SIG-M5 (cell line): ENCODE results near the gene UBA52.
"Not testable (repeated sequence)": the region's sequence is repeated elsewhere in the genome, so short reads cannot be mapped to it uniquely, and the experiment has no call there.

ENCODE experiments used
- DNase-seq: peaks from one replicate; lab custom pipeline; 2025; lab: John Stamatoyannopoulos, UW

Gene UBA52

DNA sequence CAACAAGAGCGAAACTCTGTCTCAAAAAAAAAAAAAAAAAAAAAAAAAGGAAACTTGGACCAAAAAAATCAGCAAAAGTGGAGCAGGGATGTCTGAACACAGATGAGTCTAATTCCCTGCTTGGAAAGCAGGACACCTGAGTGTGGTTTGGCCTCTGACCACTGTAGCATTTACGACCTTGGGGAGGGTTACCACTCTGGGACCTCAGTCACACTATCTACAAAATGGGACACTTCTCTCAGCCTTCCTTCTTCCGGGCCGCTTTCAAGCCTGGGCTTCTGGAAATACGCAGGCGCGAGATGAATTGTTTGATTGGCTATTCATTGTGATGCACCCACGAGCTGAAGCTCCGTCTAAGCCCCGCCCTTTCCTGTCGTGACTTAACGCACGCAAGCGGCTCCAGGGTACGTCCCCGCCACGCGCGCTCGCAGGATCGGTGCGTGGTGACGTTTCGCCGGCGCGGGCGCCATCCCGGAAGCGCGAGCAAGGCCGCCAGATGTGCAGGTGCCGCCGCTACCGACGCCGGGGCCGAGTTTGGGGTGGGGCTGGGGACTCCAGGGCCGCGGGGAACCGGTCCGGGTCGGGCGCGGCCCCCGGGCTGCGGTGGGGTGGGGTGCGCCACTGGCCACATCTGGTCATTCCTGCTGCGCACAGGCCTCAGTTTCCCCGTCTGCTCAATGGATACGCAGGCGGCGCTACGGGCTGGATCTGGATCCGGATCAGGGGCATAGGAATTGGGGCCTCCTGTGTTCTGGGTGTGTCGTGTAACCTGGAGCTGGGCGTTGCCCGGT is 14.1 kb upstream of the UBA52 start, which contains the start of gene KXD1:
Gene KXD1 (plus strand): TSS at position 460 of the 791 bp plus-strand sequence. CDS start 4,187 bp downstream, outside the sequence.
- peak; percentile 95 for DNase-seq

DNA sequence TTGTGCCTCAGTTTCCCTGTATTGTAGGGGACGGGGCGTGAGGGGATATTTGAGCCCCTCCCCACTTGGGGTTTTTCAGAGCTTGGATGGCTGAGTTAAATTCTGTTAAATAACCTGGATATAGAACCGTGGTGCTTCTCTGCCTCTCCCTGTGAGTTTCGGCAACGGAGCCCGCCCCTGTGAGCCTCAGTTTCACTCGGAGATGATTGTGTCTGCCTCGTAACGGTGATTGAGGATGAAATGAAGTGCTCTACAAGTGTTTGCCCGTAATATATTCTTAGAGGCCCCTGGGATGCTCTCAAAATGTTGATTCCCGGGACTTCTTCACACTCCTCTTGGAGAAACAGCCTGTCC is 13.5 kb upstream of the UBA52 start:
- no peak for DNase-seq

DNA sequence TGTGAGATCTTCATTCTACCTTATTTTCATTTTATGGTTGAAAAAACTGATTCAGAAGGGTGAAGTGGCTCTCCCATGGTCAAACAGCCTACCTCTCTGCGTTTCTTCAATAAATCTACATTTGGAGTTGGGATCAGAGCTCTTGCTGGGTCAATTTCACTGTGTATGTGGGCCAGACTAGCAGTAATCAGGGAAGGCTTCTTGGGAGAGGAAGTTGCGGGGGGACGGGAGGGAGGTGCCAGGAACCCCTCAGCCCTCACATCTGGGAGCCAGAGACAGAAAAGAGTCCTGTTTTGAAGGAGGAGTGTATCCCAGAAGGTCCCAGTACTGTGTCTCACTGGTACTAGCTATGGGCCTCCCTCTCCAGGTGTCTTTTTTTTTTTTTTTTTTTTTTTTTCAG is 13.1 kb upstream of the UBA52 start:
- DNase-seq = no peak

DNA sequence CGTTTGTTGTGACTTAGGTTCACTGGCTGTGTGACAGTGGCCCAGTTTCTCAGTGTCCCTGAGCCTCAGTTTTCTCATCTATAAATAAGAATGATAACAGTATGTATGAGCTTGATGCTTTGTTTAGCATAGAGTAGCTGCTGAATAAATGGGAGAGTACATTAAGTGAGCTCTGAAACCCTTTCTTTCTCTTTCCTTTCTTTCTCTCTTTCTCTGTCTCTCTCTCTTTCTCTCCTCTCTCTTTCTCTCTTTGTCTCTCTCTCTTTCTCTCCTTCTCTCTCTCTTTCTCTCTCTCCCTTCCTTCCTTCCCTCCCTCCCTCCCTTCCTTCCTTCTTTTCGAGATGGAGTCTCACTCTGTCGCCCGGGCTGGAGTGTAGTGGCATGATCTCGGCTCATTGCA is 12.0 kb upstream of the UBA52 start:
- DNase-seq = no peak

DNA sequence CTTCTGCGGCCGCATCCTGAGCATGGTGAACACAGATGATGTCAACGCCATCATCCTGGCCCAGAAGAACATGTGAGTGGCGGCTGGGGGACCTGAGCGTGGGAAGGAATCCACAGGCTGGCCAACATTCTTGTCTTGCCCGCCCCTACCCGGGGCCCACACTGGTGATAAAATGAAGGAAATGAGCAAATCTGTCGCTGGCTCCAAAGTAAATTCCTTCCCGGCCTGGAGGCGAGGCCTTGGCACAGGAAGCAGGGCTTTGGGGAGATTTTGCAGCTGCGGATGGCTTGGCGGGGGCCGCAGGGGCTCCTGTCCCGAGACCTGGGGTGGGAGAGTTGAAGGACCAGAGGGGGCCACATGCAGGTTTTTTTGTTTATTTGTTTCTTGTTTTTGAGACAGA is 9.6 kb upstream of the UBA52 start:
- no peak for DNase-seq

DNA sequence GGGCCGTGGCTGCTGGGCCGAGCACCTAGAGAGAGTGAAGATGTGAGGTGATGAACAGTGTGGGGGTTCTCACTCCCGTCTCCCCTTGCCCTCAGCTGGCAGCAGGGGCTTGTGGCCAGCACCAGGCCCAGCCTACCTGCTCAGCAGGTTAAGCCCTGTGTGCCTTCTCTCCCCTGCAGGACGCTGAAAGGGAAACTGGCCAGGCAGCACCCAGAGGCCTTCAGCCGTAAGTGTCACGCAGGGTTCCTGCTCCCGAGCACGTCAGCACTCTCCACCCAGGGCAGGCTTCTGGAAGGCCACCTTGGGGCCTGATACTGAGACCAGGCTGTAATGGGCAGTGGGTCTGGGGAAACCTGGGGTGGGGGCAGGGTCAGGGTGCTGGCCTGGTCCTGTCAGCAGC is 4.7 kb upstream of the UBA52 start:
- no peak for DNase-seq

DNA sequence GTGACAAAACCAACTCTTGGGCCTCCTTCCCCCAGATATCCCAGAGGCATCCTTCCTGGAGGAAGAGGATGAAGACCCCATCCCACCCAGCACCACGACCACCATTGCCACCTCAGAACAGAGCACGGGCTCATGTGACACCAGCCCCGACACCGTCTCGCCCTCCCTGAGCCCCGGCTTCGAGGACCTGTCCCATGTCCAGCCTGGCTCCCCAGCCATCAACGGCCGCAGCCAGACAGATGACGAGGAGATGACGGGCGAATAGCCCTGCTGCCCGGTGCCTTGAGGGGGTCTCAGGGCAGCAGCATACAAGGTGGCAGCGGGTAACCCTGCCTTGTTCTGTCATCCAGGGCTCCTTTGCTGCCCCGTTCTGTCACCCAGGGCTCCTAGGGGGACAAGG is 3.3 kb upstream of the UBA52 start:
- DNase-seq = no peak

DNA sequence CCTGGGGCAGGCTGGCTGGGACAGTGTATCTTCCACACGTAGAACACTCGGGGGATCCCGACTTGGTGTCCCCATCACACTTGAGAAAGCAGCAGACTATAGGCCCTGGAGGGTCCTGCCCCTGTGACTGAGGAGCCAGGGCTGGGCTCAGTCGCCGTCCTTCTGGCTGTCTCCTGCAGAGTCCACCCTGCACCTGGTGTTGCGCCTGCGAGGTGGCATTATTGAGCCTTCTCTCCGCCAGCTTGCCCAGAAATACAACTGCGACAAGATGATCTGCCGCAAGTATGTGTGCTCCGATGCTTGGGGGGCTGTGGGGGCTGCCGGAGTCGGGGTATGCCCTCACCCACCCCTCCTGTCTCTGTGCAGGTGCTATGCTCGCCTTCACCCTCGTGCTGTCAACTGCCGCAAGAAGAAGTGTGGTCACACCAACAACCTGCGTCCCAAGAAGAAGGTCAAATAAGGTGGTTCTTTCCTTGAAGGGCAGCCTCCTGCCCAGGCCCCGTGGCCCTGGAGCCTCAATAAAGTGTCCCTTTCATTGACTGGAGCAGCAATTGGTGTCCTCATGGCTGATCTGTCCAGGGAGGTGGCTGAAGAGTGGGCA is 3.1 kb downstream of the UBA52 start:
- DNase-seq = no peak

DNA sequence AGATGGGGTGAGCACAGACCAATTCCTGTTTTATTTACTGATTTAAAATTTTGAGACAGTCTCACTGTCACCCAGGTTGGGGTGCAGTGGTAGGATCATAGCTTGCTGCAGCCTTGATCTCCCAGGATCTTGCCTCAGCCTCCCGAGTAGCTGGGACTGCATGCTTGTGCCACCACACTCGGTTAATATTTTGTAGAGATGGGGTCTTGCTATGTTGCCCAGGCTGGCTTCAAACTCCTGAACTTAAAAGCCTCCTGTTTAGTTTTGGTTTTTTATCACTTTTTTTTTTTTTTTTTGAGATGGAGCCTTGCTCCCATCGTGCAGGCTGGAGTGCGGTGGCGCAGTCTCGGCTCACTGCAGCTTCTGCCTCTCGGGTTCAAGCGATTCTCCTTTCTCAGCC is 4.7 kb downstream of the UBA52 start:
- DNase-seq = no peak

DNA sequence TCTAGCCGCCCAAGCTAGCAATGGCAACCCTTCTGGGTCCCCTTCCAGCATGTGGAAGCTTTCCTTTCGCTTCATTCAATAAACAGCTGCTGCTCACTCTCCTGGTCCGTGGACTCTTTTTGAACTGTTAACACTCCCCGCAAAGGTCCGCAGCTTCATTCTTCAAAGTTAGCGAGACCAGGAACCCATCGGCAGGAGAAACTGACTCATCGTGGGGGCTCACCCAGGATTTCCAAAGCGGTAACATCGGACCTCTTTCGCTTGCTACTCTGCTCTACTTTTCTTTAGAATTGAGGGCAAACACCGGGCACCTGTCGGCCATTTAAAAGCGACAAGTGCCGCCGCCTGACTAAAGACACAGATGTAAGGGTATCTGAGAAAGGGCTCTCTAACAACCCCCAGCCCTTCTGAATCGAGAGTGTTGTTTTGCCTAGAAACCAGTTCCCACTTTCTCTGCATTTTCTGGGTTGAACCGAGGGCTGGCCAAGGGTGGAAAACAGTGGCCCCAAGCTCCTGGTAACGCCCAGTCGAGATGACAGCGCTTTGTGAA is 5.8 kb downstream of the UBA52 start:
- no peak for DNase-seq

DNA sequence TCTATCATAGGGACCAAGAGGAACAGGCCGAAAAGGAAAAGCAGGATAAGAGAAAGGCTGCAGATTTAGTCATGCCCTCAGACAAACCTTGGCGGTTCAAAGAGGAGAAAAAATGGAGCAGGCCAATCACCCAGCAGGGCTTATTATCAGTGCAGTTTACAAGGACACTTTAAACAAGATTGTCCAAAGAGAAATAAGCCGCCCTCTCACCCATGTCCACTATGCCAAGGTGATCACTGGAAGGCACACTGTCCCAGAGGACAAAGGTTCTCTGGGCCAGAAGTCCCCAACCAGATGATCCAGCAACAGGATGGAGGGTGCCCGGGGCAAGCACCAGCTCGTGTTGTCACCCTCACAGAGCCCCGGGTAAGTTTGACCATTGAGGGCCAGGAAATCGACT is 8.7 kb downstream of the UBA52 start:
- DNase-seq = no peak

DNA sequence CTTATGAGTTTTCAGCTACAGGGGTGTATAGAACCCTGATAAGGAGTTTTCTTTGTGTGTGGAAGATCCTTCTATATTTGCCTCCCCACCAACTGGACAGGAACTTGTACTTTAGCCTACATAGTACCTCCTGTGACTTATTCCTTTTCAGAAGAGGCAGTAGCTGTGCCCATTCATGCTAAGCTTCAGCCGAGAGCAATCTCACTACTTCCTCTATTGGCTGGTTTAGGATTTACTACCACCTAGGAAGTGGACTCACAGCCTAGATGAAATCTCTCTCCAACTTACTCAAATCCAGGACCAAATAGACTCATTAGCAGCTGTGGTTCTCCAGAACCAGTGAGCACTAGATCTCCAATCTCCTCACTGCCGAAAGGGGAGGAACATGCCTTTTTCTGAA is 14.6 kb downstream of the UBA52 start:
- no peak for DNase-seq

DNA sequence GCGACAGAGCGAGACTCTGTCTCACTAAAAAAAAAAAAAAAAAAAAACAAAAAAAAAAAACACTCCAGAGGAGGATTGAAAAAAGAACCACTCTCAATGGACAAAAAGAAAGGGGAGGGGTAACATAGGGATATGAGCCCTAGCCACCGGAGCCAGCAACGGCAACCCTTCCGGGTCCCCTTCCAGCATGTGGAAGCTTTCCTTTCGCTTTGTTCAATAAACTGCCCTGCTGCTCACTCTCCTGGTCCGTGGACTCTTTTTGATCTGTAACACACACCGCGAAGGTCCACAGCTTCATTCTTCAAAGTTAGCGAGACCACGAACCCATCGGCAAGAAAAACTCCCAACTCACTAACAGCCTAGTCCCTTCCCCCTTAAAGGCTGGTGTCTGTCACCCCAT is 15.9 kb downstream of the UBA52 start:
- DNase-seq = no peak

DNA sequence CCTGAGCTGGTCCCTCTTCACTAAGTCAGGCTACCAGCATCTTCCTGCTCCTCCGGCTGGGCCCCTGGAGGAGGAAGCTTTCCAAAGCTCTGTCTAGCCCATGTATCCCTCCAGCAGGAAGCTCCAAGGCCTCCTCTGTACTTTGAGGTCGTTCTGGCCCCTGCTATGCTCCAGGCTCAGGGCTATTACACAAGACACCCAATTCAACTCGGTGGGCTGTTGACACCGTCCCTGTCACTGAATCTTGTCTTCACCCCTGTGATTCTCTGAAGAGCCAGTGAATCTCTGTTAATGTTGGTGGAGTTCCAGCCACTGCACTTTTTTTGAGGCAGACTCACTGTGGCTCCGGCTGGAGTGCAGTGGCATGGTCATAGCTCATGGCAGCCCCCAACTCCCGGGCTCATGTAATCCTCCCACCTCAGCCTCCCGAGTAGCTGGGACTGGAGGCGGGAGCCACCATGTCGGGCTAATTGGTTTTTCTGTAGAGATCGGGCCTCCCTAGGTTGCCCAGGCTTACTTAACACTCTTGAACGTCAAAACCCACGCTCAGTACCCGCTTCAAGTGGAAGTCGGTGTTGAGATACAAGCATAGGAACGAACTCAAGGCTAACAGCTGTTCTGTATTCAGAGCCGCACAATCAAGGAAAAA is 16.4 kb downstream of the UBA52 start:
- DNase-seq = no peak

DNA sequence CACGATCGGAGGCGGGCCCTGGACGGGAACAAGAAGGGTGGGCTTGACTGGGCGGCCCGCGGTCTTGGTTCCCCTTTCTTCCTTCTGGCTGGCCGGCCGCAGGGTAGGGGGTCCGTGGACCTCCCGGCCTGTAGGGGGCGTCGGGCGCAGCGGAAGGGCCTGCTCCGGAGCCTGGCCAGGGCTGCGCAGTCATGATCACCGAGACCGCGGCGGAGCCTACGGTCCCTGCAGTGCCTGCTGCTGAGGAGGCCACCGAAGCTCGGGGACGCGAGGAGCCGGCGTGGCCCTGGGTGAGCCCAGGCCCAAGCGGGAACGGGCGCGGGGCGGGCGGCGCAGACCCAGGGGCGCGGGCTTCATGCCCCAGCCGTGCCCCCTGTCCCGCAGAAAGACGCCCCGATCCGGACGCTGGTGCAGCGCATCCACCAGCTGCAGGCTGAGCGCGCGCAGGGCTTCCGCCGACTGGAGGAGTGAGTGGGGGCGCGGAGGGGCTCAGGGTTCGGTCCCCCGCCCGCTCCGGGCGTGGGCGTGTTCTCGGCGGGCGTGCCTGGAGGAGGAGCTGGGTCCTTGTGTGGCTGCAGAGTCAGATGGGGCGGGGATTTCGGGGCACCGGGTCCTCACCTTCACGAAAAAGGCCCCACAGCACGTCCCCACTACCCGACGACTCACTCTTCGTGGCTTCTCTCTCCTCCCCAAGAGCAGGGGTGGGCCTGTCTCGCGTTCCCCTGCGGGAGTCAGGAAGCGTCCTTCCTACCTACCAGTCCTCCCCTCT is 17.1 kb downstream of the UBA52 start, which contains the start of gene REX1BD:
Gene REX1BD (plus strand): TSS at position 188 of the 769 bp plus-strand sequence. CDS start 4 bp downstream, at position 192.
- DNase-seq = peak; percentile 30

DNA sequence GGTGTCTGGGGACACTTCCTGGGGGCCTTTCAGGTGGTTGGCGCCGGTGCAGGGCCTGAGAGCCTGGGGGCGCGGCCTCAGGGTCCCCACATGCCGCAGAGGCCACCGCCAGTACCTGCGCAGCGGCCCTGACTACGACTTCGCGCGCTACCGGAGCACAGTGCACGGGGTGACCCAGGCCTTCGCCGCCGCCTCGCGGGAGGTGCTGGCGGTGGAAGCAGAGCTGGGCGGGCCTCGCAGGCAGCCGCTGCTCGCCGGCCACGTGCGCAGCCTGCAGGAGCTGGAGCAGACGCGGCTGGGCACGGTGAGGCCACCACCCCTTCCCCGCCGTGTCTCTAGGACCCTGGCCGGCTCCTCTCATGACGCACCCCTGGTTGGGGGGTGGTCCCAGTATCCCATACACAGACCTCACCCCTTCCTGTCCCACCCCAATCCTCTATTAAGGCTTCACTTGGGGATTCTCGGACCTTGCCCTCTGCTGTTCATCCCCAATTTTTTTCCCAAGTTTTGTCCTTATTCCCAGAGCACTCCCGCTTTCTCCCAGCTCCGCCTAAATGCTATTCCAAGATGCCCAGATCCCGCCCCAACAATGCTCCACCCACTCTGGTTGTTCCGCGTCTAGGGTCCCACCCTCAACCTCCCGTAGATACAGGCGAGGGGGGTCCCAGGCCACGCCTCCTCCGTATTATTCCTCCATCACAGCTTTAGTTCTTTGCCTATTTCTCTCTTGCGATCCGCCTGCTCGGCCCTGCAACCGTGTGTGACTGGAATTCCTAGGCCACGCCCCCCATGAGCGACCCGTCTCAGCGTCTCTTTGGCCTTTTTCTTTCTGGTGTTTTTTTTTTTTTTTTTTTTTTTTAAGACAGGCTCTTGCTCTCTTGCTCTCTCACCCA is 18.0 kb downstream of the UBA52 start:
- no peak for DNase-seq

DNA sequence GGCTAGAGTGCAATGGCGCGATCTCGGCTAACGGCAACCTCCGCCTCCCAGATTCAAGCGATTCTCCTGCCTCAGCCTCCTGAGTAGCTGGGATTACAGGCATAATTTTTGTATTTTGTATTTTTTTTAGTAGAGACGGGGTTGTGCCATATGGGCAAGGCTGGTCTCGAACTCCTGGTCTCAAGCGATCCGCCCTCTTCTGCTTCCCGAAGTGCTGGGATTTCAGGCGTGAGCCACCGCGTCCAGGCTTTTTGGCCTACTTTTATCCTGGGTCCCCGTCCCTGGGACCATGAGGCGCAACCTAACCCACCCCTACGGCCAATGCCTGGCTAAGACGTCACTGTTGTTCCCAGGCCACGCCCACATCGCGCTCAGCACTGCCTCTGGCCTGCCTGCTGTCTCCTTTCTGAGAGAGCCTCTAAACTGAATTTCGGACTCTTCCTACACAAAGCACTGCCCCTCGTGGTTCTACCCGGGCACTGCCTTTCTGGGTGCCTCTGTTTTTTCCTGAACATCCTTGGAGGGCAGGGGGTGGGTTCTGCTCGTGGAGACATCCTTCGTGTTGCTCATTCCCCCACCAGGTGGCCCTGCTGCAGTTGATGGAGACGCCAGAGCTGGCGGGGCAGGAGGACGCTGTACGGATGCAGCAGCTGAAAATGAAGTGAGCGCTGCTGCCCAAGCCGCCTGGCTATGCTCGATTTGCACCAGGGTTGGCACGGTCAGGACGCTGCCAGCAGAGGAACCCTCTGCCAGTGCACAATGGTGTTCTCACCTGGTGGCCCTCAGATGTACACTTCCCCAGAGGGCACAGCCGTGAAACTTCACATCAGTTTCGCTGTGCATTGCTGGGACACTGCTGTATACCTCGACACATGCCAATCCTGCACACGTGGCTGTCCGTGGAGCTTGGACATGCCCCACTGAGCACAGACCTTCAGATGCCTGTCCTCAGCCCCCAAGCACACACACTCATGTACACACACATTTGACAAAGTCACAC is 18.9 kb downstream of the UBA52 start:
- peak; percentile 29 for DNase-seq

DNA sequence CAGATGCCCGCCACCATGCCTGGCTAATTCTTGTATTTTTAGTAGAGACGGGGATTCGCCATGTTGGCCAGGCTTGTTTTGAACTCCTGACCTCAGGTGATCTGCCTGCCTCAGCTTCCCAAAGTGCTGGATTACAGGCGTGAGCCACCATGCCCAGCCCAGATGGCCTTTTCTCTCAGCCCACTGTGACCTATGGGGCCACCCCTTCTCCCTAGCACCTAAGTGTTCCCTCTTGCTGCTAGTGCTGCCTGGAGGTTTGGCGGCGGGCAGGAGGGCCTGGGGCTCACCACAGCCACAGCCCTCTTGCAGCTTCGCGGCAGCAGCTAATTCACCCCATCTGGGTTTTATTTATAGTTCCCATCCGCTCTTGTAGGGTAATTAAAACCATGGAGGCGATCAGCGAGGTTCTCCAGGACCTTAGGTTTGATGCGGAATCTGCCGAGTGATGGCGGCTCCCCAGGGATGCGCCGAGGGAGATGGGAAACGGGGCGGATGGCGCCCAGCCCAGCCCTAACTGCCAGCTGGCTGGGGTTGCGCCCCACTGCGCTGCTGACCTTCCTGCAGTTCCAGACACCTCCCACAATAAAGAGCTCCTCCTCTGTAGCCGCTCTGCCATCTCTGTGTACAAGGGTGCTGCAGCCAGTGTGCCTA is 20.2 kb downstream of the UBA52 start:
- DNase-seq = no peak

DNA sequence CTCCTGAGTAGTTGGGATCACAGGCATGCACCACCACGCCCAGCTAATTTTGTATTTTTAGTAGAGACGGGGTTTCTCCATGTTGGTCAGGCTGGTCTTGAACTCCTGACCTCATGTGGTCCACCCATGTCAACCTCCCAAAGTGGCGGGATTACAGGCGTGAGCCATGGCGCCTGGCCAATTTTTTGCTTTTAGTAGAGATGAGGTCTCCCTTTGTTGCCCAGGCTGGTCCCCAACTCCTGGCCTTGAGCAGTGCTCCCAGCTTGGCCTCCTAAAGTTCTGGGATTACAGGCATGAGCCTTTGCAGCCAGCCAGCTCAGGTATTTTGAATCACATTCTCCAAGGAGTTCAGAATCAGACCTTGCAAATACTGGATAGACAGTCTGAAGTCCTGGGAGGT is 21.1 kb downstream of the UBA52 start:
- not testable (repeated sequence) for DNase-seq
